Karpas-422 (cell line): ENCODE results near the gene MPRIP. TPM values are rescaled to one million over a fixed set of nuclear protein-coding genes. Genes with fewer than 3 reads are reported as not detected.

Experiments used
- DNase-seq: peaks from one replicate; pipeline ENCODE4 v3.0.0-alpha.2; 2015
- H2AFZ ChIP-seq: fragments of 200-600 bp; sonication (generic); 2 replicates; pipeline ENCODE4 v1.6.1; 2014; ENCODE audit warnings: antibody characterized with exemption, low read length, mixed read lengths
- H3K27ac ChIP-seq: fragments of 200-600 bp; sonication (generic); 2 replicates; pipeline ENCODE4 v1.5.1; 2014; ENCODE audit warnings: mild to moderate bottlenecking, low read length, moderate library complexity
- H3K27me3 ChIP-seq: fragments of 200-600 bp; sonication (generic); 2 replicates; pipeline ENCODE4 v1.6.1; 2014; ENCODE audit warnings: low read length, mixed read lengths
- H3K36me3 ChIP-seq: fragments of 200-600 bp; sonication (generic); 2 replicates; pipeline ENCODE4 v1.6.1; 2014; ENCODE audit warnings: low read length, mixed read lengths; ENCODE audit not compliant: insufficient read depth
- H3K4me1 ChIP-seq: fragments of 200-600 bp; sonication (generic); 2 replicates; pipeline ENCODE4 v1.6.1; 2014; ENCODE audit warnings: mild to moderate bottlenecking, low read length, mixed read lengths
- H3K4me2 ChIP-seq: fragments of 200-600 bp; sonication (generic); 2 replicates; pipeline ENCODE4 v1.6.1; 2014; ENCODE audit warnings: low read length, low read depth, mild to moderate bottlenecking; ENCODE audit not compliant: poor library complexity, severe bottlenecking
- H3K4me3 ChIP-seq: fragments of 200-600 bp; sonication (generic); 2 replicates; pipeline ENCODE4 v1.5.1; 2014; ENCODE audit warnings: mild to moderate bottlenecking, antibody characterized with exemption, low read length, mixed read lengths
- H3K79me2 ChIP-seq: fragments of 200-600 bp; sonication (generic); 2 replicates; pipeline ENCODE4 v1.6.1; 2014; ENCODE audit warnings: mild to moderate bottlenecking, low read length, mixed read lengths
- H3K9ac ChIP-seq: fragments of 200-600 bp; sonication (generic); 2 replicates; pipeline ENCODE4 v1.6.0; 2014; ENCODE audit warnings: low read length
- H3K9me2 ChIP-seq: fragments of 200-600 bp; sonication (generic), shearing (Covaris generic); replicated peaks from 2 replicates; pipeline ENCODE4 v1.6.0; 2014; ENCODE audit warnings: mild to moderate bottlenecking, low read length, moderate library complexity; ENCODE audit not compliant: insufficient read depth
- H3K9me3 ChIP-seq: fragments of 300-700, 200-600 bp; sonication (generic); 2 replicates; pipeline ENCODE4 v1.6.1; 2014; ENCODE audit warnings: low read length, mixed read lengths
- H4K20me1 ChIP-seq: fragments of 200-600 bp; sonication (generic); 2 replicates; pipeline ENCODE4 v1.6.1; 2014; ENCODE audit warnings: mild to moderate bottlenecking, antibody characterized with exemption, low read length, low read depth; ENCODE audit not compliant: insufficient read depth
- total RNA-seq: library from RNA; depleted of rRNA; stranded (reverse); fragments of >200 nt; shearing (Covaris generic); gene quantifications from 2 replicates; pipeline ENCODE4 v1.2.3, GENCODE V29; 2014; ENCODE audit warnings: low replicate concordance

MPRIP gene
- total RNA-seq, 1 experiment from 2014 or later = 44.1 TPM

DNA sequence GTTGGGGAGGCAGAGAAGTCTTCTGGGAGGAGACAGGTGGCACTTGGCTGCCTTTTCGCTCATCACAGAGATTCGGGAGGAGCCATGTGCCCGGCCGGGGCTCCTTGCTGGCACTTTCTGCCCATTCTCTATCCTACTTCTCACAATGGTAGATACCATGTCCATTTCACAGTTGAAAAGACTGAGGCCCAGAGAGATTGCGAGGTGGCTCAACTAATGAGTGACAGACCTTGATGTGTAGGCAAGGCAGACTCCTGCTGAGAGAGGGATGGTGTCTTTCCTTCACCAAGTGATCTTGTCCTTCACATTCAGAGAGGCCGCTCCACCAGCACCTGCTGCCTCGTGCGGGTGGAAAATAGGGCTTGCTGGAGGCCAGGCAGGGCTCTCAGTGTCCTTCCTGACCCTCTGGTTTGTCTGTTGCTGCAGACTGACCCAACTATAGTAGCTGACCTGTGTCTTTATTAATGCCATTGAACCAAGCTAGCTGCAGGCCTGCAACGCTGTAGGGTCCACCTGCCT lies 42.1 kb downstream of the MPRIP start:
- Histone ChIP-seq H4K20me1 (peaks cover 24% of the 10 kb centered on the region), H2AFZ (no peak overlapping the region), H3K9me2 (no peaks in the 10 kb centered on the region), H3K9ac (no peak overlapping the region), H3K79me2 (no peaks in the 10 kb centered on the region), H3K9me3 (no peaks in the 10 kb centered on the region), H3K27me3 (no peaks in the 10 kb centered on the region), H3K4me2 (no peak overlapping the region), H3K27ac (no peak overlapping the region), H3K4me3 (no peak overlapping the region), H3K4me1 (peaks cover 5% of the 10 kb centered on the region; the same call in 1 of the 2 replicates), H3K36me3 (no peaks in the 10 kb centered on the region)
- DNase-seq = no peak

GRCh38 chr17:17084941-17085340 lies 42.7 kb downstream of the MPRIP start:
- Histone ChIP-seq H3K9ac (no peak overlapping the region), H4K20me1 (peaks cover 24% of the 10 kb centered on the region), H3K36me3 (no peaks in the 10 kb centered on the region), H3K4me3 (no peak overlapping the region), H3K27ac (no peak overlapping the region), H3K4me1 (peaks cover 5% of the 10 kb centered on the region; the same call in 1 of the 2 replicates), H3K9me2 (no peaks in the 10 kb centered on the region), H3K9me3 (no peaks in the 10 kb centered on the region), H3K27me3 (no peaks in the 10 kb centered on the region), H3K4me2 (no peak overlapping the region), H3K79me2 (no peaks in the 10 kb centered on the region), H2AFZ (no peak overlapping the region)
- DNase-seq = no peak

DNA sequence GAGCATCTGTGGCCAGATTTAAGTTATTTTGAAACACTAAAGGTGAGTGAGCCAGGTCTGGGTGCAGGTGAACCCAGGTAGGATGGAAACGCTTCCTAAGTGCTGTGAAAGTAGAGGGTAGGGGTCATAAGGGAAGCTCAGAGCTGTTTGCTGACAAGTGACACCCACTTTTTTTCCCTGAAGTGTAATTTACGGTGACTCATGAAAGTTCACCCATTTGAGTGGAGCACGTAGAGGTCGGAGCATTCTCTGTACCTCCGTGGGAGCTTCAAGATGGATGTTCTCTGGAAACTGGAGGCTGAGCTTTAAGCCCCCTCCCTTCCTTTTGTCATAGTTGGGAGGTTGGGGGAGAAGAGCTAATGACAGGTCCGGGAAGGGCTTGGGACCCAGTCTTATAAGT lies 44.3 kb downstream of the MPRIP start:
- Histone ChIP-seq H3K79me2 (no peaks in the 10 kb centered on the region), H3K4me2 (no peak overlapping the region), H3K27me3 (no peaks in the 10 kb centered on the region), H3K4me1 (peaks cover 5% of the 10 kb centered on the region; the same call in 1 of the 2 replicates), H3K9me3 (no peaks in the 10 kb centered on the region), H3K9ac (no peak overlapping the region), H3K36me3 (no peaks in the 10 kb centered on the region), H4K20me1 (peaks cover 30% of the 10 kb centered on the region), H2AFZ (no peak overlapping the region), H3K4me3 (no peak overlapping the region), H3K9me2 (no peaks in the 10 kb centered on the region), H3K27ac (no peak overlapping the region)
- no peak for DNase-seq

- DNase-seq = no peak
- no peaks in the 10 kb centered on the region for H3K79me2 ChIP-seq
- H4K20me1 ChIP-seq = peaks cover 38% of the 10 kb centered on the region
- H3K4me1 ChIP-seq = peaks cover 5% of the 10 kb centered on the region; the same call in 1 of the 2 replicates
- H3K4me3 ChIP-seq = no peak overlapping the region
- no peak overlapping the region for H3K27ac ChIP-seq
- no peak overlapping the region for H3K9ac ChIP-seq
- no peak overlapping the region for H2AFZ ChIP-seq
- no peak overlapping the region for H3K4me2 ChIP-seq
- H3K36me3 ChIP-seq = no peaks in the 10 kb centered on the region
- H3K27me3 ChIP-seq = no peaks in the 10 kb centered on the region
- no peaks in the 10 kb centered on the region for H3K9me2 ChIP-seq
- H3K9me3 ChIP-seq = no peaks in the 10 kb centered on the region
Observed at GRCh38 chr17:17087424-17088015, 45.3 kb downstream of the MPRIP start.

- DNase-seq = no peak
- Histone ChIP-seq H3K27ac (no peak overlapping the region), H3K4me3 (no peak overlapping the region), H3K4me2 (no peak overlapping the region), H3K36me3 (no peaks in the 10 kb centered on the region), H3K4me1 (peaks cover 5% of the 10 kb centered on the region; the same call in 1 of the 2 replicates), H3K27me3 (no peaks in the 10 kb centered on the region), H4K20me1 (peaks cover 41% of the 10 kb centered on the region), H3K9me2 (no peaks in the 10 kb centered on the region), H3K9me3 (no peaks in the 10 kb centered on the region), H3K9ac (no peak overlapping the region), H2AFZ (no peak overlapping the region), H3K79me2 (no peaks in the 10 kb centered on the region)
Observed at GRCh38 chr17:17088086-17088485, 45.8 kb downstream of the MPRIP start.

DNA sequence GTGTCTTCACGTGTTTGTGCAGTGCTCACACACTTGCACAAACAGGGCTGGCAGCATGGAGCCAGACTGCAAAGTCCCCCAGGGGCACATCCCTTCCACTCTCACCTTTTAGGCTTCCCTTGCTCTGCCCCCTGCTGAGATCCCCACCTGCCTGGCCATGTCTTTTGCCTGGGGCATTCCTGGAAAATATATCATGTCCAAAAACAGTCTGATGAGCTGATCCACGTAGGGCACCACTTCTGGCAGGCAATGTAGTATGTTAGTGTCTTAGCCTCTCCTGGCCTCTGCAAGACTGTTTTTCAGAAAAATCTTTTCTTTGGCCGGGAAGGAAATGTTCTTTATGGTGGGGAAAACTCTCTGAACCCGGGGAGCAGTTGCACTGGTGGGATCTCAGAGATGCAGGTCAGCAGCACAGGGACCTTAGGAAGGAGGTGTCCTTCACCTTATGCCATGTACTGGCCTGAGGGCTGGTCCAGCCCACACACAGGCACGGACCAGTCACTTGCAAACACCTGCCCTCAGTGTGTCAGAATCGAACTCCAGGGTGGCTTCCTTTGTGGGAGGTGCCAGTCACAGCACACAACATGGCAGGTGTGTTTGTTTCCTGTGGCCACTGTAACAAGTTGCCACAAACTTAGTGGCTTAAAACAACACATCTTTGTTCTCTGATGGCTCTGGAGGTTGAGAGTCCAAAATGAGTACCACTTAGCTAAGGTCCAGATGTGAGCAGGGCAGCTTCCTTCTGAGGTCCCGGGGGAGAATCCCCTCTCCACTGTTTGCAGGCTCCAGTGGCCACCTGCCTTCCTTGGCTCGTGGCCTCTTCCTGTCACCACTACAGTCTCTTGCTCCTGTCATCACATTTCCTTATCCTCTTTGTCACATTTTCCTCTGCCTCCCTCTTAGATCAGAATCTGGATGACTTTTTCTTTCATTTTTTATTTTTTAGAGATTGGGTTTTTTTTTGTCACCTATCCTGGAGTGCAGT lies 46.6 kb downstream of the MPRIP start:
- Histone ChIP-seq H3K79me2 (no peaks in the 10 kb centered on the region), H3K9me3 (no peaks in the 10 kb centered on the region), H3K9ac (no peak overlapping the region), H3K4me3 (no peak overlapping the region), H3K4me1 (peaks cover 5% of the 10 kb centered on the region; the same call in 1 of the 2 replicates), H3K9me2 (no peaks in the 10 kb centered on the region), H3K36me3 (no peaks in the 10 kb centered on the region), H3K4me2 (no peak overlapping the region), H3K27ac (no peak overlapping the region), H2AFZ (no peak overlapping the region), H4K20me1 (peaks cover 49% of the 10 kb centered on the region), H3K27me3 (no peaks in the 10 kb centered on the region)
- DNase-seq = no peak

DNA sequence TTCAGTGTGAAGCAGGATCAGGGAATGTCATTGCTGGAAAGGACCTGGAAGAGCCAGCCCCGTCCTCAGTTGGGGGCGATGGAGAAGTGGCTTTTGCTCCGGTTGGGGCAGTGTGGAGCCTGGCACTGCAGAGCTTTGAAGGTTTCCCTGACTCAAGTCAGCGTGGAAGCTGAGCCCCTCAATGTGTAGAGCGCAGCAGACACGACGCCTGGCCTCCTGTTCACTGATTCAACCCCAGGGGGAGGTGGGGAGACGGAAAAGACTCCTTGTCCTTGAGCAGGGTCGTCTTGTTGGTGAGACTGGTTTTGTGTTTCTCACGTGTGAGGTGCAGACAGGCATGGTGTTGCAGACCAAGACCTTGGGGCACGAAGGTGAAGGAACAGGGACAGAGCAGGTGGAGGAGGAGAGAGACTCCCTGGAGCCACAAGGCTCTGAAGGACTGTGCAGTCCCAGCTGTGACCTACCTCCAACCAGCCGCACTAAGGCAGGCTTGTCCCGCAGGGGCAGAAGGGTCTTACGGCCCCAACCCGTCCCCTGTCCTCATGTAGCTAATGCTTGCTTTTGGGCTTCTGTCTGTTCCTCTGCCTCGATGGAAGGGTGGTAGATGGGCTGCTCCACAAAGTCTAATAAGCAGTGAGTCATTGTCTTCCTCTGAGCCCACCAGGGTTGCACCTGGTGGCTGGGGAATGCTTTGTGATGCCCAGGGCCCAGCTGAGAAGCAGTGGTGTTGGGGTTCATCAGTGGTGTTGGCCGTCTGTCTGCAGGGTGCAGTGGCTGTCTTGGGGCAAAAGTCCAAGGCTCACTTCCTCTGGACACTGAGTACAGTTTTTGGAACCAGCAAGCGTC lies 47.8 kb downstream of the MPRIP start:
- no peaks in the 10 kb centered on the region for H3K36me3 ChIP-seq
- no peaks in the 10 kb centered on the region for H3K9me3 ChIP-seq
- no peak overlapping the region for H3K27ac ChIP-seq
- H3K79me2 ChIP-seq = no peaks in the 10 kb centered on the region
- H3K4me3 ChIP-seq = no peak overlapping the region
- peaks cover 55% of the 10 kb centered on the region for H4K20me1 ChIP-seq
- no peak for DNase-seq
- H3K4me2 ChIP-seq = no peak overlapping the region
- no peaks in the 10 kb centered on the region for H3K9me2 ChIP-seq
- no peaks in the 10 kb centered on the region for H3K27me3 ChIP-seq
- no peak overlapping the region for H2AFZ ChIP-seq
- peaks cover 5% of the 10 kb centered on the region; the same call in 1 of the 2 replicates for H3K4me1 ChIP-seq
- H3K9ac ChIP-seq = no peak overlapping the region
